Measurements from ENCODE around the gene CAPSL.
A peak's percentile ranks its signal among the peaks of the same experiment; 100 is the strongest.
"Not testable (repeated sequence)": the region's sequence is repeated elsewhere in the genome, so short reads cannot be mapped to it uniquely, and the experiment has no call there.

The CAPSL gene

GRCh38 chr5:35904443-35905132 is 33.8 kb downstream of the CAPSL start:
- no peak for DNase-seq

DNA sequence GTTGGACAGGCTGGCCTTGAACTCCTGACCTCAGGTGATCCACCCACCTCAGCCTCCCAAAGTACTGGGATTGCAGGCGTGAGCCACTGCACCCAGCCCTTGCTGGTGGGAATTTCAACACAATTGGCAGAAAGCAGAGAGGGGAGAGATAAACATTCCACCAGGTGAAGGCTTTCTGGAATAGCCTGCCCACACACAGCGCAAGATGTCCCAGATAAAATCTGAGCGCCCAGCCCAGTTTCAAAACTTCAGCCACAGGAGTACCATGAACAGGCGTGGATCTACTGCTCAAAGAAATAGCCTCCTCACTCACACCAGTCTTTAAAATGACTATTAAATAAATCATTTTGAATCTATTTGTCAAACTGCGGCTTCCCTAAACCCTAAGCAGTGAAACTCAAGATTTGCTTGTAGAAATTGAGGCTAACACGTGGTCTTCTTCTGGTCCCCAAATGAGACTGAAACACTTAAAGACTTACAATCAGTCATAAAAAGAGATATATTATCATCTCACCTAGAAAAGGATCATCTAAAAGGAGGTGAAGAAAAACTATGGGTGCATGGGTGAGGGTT is 34.7 kb downstream of the CAPSL start:
- DNase-seq, result no peak

- no peak for DNase-seq
These were observed 36.3 kb downstream of the CAPSL start for GRCh38 chr5:35902046-35902672.

- DNase-seq, result no peak
These were observed 37.3 kb downstream of the CAPSL start for GRCh38 chr5:35900972-35901695.

DNA sequence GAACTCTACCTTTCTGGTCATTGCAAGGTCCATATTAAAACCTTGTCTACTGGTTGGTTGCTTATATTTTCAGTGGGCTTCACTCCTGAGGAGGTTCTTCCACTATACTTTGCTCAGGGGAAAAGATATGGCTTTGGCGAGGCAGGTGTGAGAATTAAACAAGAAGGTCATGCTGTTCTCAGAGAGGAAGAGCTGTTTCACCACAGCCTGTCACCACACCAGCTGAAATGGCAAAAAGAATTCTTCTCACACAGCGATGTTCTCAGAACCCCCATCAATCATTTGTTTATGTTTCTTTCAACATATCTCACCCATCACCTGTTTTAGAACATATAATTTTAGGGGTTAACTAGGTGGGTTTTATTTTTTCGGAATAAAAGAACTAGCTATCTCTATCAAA is 38.6 kb downstream of the CAPSL start:
- DNase-seq, result no peak

DNA sequence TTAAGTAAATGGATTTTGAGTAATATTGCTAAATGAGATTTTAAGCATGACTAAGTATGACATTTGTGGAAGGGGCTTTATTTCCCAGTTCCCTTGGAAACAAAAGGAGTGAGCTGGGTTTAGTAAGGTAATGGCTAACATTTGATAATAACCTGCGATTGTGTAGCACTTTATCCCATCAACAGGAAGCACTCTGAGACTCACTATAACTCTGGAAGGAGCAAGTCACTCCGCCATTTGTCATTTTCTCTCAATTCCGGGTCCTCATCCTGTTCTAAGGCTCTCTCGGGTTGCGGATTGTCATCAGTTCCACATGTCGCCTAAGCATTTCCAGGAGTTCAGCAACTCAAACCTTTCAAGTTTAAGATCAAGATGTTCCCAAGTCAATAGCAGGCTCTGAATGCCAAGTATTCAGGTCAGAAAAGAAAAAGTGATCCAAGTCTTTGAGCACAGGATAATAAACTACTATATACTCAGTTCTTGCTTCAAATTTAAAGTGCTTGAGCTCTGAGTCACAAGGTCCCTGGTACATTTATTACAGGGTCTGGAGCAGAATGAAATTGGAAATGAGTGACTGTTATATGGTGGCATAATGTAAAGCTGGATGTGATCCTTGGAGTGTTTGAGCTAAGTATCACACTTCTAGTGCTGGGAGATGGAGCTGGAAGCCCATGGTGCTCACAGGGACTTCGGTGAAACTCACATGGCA is 39.3 kb downstream of the CAPSL start:
- no peak for DNase-seq

- no peak for DNase-seq
These were observed 44.3 kb downstream of the CAPSL start for GRCh38 chr5:35894131-35894530.

DNA sequence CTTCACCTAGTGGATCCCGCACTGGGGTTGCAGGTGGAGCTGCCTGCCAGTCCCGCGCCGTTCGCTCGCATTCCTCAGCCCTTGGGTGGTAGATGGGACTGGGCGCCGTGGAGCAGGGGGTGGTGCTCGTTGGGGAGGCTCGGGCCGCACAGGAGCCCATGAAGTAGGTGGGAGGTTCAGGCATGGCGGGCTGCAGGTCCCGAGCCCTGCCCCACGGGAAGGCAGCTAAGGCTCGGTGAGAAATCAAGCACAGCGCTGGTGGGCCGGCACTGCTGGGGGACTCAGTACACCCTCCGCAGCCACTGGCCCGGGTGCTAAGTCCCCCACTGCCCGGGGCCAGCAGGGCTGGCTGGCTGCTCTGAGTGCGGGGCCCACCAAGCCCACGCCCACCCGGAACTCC is 45.6 kb downstream of the CAPSL start:
- not testable (repeated sequence) for DNase-seq

DNA sequence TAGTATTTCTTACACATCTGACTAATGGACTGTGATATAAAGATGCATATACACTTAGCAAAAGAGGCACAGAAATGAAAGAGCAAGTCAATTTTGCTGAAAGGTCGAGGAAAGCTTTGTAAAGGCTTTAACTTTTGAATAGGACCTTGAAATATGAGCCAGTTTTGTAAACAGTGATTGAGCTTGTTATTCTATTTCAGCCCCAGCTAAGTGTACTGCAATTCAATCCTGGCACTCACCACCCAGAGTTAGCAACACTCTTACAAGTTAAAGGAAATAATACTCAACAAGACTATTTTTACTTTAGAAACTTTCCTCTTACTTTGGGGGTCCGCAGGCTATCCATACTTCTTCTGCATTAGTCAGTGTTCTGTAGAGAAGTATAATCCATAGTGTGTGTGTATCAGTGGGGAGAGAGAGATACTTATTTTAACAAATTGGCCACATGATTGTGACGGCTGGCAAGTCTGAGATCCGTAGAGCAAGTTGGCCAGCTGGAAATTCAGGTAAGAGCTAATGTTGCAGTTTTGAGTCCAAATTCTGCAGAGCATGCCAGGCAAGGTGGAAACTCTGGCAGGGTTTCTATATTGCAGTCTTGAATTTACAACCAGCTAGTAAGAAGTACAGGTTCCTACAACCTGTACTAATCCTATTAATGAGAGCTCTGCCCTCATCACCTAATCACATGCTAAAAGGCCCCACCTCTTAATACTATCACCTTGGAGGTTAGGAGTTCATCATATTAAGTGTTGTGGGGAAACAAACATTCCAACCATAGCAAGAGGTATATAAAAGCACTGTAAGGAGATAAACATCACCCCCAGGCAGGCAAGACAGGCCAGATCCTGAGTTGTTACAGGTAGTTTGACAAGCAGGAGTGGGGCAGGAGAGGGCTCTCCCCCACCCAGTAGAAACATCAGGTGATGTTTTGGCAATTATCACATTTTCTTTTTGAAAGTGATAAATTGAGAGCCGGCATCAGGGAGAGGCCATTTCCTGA is 48.1 kb downstream of the CAPSL start:
- no peak for DNase-seq

- DNase-seq, result no peak
These were observed 50.9 kb downstream of the CAPSL start for GRCh38 chr5:35887321-35888100.

DNA sequence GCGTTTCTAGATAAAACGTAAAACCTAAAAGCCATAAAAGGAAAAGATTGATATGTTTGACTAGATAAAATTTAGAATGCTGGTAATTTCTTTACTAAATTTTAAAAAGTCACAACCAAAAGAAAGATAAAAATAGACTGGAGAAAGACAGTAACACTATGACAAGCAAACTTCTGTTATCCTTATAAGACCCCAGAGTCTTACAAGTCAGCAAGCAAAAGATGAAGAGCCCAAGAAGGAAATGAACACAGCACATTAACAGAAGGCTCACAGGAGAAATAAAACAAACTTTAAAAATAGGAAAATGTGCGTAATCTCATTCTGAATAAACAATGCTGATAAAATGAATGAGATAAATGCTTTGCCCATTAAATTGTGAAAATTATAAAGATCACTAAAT is 52.0 kb downstream of the CAPSL start:
- no peak for DNase-seq

DNA sequence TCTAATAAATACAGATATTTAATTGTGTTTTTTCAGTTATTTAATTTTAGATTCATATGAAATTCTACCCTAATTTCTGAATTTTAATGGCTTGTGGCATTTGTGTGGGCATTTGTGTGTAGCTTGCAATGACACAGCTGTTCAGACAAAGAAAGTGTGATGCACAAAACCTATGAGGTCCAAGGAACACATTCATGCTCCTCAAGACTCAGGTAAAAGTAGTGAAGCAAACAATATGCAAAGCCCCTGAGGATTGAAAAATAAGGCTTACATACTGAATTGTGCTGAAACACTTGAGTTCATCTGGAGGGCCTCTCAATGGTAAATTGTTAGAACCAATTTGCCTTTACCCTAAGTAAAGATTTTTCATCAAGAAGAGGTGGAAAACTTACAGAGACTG is 53.6 kb downstream of the CAPSL start:
- no peak for DNase-seq

- peak; percentile 79 to 97 for DNase-seq
These were observed 54.1 kb downstream of the CAPSL start for GRCh38 chr5:35884191-35884769.

GRCh38 chr5:35881758-35882157 is 56.7 kb downstream of the CAPSL start:
- no peak for DNase-seq

DNA sequence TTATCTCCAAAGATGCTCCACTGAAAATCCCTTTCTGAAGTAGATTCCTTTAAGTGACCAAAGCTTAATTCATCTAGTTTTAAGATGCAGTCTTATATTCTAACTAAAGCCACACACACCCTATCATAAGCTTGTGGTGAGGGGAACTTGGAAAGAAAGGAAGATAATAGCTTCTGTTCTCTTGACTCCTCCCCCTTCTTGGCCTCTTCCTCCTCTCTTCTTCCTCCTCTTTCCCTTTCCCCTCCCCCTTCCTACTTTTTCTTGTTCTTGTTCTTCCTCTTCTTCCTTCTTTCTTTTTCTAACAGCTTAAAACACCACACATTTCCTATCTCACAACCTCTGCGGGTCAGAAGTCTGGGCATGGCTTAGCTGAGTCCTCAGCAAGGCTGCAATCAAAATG is 58.3 kb downstream of the CAPSL start:
- DNase-seq, result no peak

- DNase-seq, result no peak
These were observed 58.8 kb downstream of the CAPSL start for GRCh38 chr5:35879649-35880048.

DNA sequence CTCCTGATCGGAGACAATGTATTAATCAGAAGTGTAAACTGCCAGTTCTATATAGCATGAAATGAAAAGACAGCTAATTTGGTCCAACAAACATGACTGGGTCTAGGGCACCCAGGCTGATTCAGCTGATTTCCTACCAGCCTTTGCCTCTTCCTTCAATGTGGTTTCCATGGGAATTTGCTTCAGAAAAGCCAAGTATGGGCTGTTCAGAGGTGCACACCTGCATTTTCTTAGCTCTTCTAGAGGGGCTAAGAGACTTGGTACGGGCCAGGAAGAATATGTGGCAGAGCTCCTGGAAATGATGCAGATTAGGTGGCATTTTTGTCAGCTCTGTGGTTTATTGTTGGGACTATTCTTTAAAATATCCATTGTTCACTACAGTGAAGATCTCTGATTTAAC is 59.3 kb downstream of the CAPSL start:
- no peak for DNase-seq

DNA sequence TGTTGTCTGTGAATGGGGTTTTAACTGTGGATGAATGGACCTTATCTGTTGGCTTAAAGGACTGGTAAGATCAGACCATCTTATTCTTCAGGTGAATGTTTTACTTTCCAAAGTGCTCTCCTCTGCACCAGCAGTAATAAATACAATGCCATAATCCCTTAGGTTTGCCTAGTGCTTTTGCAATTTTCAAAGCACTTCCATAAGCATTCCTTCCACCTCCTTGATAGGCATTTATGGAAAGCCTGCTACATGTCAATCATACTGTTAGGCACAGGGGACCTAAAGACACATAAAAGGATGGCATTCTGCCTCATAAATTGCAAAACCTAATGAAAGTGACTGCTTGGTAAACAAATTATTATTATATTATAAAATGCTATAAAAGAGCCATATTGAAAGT is 60.3 kb downstream of the CAPSL start:
- DNase-seq, result no peak

GRCh38 chr5:35877655-35878054 is 60.8 kb downstream of the CAPSL start:
- no peak for DNase-seq

DNA sequence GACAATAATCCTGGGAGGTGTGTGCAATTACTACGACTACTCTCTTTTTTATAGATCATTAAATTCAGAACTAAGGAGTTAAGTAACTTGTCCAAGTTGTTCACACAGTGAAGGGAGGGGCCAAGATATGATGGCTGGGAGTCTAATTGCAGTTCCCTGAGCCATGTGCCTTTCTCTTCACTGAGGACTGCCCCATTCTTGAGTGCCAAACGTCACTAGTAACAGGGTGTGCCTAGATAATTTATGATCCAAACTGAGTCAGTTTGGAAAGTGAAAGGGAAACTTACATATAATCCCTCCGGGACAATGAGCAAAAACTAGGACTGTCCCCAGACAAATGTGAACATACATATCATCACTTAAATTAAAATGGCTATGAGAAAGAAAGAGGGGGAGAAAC is 61.5 kb downstream of the CAPSL start:
- DNase-seq, result peak in 1 of 2 experiments; percentile 30

DNA sequence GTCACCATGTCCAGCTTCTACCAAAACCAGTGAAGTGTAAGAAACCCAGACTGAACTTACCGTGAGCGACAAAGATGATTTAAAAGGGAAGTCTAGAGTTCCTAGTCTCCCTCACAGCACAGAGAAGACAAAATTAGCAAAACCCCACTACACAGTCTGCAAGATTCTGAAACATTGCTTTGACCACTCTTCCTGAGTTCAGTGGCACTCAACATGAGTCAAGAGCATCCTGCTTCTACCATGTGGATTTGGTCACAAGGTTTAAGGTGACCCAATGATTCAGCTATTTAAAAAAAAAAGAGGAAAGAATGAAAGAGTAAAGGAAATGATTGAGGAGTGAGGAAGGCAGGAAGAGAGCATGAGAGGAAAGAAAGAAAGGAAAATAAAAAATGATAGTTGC is 62.0 kb downstream of the CAPSL start:
- no peak for DNase-seq
